Heart left ventricle (tissue), 13 donors: ENCODE results near the gene MAML3.

Experiments
- POLR2A ChIP-seq, 2 donors: fragments of 450-650 bp; IDR thresholded peaks; one replicate each; pipeline ENCODE4 v1.6.1; 2017; ENCODE audit warnings: antibody characterized with exemption in 2 of 2, mild to moderate bottlenecking in 2 of 2, moderate library complexity in 2 of 2
- TF ChIP-seq, protein P1 (sequence below), 12 donors: fragments of 200-600 bp; sonication (generic) in 4 of 12; IDR thresholded peaks; one replicate each; pipeline versions ENCODE4 v1.5.0 to v1.8.0; 2018 to 2022; ENCODE audit warnings: antibody characterized with exemption in 12 of 12, mild to moderate bottlenecking in 5 of 12
- donor health status: ischemic (EF 13 %, LVEDD 7.1; RV severe dilation, severe dysfunction).
- donor health status: DM: no; HTN: yes; CAD: no.
- donor health status: DM: no; HTN: no; CAD: no.
- donor health status: ischemic (EF 25% LVEDD 6.9; RV normal size, moderate dysfunction).
- donor health status: ischemic (EF 25% LVEDD 5.7; RV mildly dilated, moderate dysfunction).
- donor health status: ischemic (EF 35%, LVEDD 5.7; RV mildly dilated, moderate dysfunction).
- donor health status: nonischemic (EF 11% LVEDD 7.7; RV severe dilation, severe dysfunction).
- donor health status: DM: yes; HTN: yes; CAD: no.
- donor health status: PGD.
- donor health status: ischemic (EF 29% LVEDD 5.4; RV normal size, mild dysfunction).
- donor health status: nonischemic (EF 23%, LVEDD 6.1; RV moderate dilation, normal function).

DNA sequence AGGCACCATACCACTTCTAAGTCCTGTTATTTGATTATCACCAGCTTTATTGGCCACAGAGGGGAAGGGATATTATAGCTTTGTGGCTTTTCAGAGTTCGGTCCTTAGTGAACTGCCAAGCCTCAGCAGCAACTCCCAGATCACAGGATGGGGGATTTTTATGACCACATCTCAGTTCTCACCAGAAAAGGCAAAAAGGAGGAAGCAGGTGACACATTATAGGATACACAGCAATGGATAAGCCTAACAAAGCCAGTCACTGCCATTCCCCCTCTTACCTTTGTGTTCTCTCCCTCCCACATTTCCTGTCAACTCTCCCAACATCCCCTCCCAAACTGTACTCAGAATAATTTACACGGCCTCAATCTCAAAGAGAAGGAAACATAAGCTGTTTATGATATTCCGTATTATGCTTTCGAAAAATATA lies 345.6 kb downstream of the MAML3 start:
- TF ChIP-seq, protein P1, sequence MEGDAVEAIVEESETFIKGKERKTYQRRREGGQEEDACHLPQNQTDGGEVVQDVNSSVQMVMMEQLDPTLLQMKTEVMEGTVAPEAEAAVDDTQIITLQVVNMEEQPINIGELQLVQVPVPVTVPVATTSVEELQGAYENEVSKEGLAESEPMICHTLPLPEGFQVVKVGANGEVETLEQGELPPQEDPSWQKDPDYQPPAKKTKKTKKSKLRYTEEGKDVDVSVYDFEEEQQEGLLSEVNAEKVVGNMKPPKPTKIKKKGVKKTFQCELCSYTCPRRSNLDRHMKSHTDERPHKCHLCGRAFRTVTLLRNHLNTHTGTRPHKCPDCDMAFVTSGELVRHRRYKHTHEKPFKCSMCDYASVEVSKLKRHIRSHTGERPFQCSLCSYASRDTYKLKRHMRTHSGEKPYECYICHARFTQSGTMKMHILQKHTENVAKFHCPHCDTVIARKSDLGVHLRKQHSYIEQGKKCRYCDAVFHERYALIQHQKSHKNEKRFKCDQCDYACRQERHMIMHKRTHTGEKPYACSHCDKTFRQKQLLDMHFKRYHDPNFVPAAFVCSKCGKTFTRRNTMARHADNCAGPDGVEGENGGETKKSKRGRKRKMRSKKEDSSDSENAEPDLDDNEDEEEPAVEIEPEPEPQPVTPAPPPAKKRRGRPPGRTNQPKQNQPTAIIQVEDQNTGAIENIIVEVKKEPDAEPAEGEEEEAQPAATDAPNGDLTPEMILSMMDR (IDR thresholded peaks at IDR 0.05), result no peak
- no peak for TF ChIP-seq POLR2A (IDR thresholded peaks at IDR 0.05)
